Coronary artery (tissue), 2 donors: ENCODE results near the gene C2orf78.

Experiments
- DNase-seq: peaks from one replicate; pipeline ENCODE4 v3.0.0-alpha.2; 2017; ENCODE audit warnings: low spot score
- H3K27ac ChIP-seq, 2 donors: fragments of 200-600 bp; sonication (generic); one replicate each; pipeline ENCODE4 v1.5.1; 2016 to 2019
- H3K4me3 ChIP-seq: fragments of 200-600 bp; sonication (generic); 2 replicates; pipeline ENCODE4 v1.5.1; 2016; ENCODE audit warnings: mild to moderate bottlenecking, moderate library complexity
- TF ChIP-seq, protein P1 (sequence below): fragments of 200-600 bp; sonication (generic); IDR thresholded peaks from one replicate; pipeline ENCODE4 v1.5.1; 2019; ENCODE audit warnings: antibody characterized with exemption

Gene C2orf78

GRCh38 chr2:73811878-73812277, 27.9 kb downstream of the C2orf78 start:
- no peak overlapping the region for H3K4me3 ChIP-seq
- no peak for DNase-seq
- H3K27ac ChIP-seq: no peak overlapping the region
- TF ChIP-seq, protein P1, sequence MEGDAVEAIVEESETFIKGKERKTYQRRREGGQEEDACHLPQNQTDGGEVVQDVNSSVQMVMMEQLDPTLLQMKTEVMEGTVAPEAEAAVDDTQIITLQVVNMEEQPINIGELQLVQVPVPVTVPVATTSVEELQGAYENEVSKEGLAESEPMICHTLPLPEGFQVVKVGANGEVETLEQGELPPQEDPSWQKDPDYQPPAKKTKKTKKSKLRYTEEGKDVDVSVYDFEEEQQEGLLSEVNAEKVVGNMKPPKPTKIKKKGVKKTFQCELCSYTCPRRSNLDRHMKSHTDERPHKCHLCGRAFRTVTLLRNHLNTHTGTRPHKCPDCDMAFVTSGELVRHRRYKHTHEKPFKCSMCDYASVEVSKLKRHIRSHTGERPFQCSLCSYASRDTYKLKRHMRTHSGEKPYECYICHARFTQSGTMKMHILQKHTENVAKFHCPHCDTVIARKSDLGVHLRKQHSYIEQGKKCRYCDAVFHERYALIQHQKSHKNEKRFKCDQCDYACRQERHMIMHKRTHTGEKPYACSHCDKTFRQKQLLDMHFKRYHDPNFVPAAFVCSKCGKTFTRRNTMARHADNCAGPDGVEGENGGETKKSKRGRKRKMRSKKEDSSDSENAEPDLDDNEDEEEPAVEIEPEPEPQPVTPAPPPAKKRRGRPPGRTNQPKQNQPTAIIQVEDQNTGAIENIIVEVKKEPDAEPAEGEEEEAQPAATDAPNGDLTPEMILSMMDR: no peak

DNA sequence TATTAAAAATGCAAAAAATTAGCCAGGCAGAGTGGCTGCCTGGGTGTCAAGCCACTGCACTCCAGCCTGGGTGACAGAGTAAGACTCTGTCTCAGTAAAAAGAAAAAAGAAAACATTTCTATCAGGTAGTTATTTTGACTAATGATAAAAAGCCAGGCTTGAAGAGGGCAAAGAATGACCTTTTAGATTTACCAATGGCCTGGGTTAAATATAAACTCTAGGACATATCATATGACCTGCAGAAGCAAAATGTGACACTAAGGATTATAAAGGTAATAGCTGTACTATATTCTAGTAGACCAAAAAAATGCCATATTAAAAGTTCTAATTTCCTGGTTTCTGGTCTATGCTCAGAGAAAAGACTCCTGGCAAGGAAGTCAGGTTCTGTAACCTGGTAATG, 28.7 kb downstream of the C2orf78 start:
- no peak overlapping the region for H3K4me3 ChIP-seq
- TF ChIP-seq, protein P1: no peak
- H3K27ac ChIP-seq: no peak overlapping the region
- DNase-seq: no peak

DNA sequence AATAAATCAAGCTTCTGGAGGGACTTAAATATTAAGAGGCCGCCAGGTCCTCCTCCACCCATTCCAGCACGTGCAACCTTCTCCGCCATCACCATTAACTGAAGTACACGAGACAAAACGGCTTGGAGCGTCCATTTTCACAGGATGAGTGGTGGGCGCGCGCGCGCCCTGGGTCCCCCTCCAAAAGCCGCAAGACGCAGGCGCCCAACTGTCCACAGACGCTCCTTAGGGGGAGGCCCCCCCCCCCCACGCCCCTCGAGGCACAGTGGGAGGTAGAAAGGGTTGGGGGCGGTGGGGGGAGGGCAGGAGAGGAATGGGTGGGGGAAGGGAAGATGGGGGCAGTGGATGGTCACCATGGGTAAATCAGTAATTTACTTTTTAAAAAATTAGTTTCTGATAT, 34.3 kb downstream of the C2orf78 start:
- no peak overlapping the region for H3K27ac ChIP-seq
- no peak for DNase-seq
- H3K4me3 ChIP-seq: no peak overlapping the region
- TF ChIP-seq, protein P1: no peak

DNA sequence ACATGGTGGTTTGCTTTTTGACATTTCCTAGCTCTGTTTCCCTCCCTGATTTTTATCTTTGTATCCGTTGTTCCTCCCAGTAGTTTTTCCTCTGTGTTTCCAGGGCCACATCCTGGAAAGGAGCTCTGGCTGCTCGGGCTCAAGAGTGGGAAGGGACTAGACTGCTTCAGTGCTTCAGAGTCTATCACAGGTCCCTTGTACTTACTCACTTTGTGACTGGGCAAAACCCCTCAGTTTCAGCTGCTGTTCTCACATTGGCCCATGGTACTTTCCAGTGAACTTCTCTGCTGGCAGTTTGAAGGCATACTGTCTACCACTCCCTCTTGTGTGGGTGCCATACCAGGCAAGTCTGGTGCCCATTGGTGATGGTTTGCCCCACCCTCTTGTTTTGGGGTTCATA, 37.2 kb downstream of the C2orf78 start:
- DNase-seq: no peak
- H3K4me3 ChIP-seq: no peak overlapping the region
- TF ChIP-seq, protein P1: no peak
- no peak overlapping the region for H3K27ac ChIP-seq

GRCh38 chr2:73821669-73822068, 37.7 kb downstream of the C2orf78 start:
- TF ChIP-seq, protein P1: no peak
- no peak overlapping the region for H3K27ac ChIP-seq
- H3K4me3 ChIP-seq: no peak overlapping the region
- DNase-seq: no peak

DNA sequence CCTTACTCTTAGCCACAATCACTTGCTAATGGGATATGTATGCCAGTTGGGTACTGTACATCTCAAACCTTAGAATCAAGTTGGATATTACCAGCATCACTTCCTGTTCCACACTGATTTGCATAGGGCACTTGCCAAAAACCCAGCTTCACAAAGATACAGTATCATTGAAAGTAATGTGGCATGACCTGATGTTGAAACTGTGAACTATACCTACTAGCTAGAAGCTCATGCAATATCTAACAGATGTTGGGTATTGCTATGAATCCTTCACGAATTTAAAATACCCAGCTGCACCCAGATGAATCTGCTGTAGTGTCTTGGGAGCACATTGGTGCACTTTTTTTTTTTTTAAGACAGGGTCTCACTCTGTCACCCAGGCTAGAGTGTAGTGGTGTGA, 38.3 kb downstream of the C2orf78 start:
- no peak overlapping the region for H3K27ac ChIP-seq
- TF ChIP-seq, protein P1: no peak
- H3K4me3 ChIP-seq: no peak overlapping the region
- DNase-seq: no peak

DNA sequence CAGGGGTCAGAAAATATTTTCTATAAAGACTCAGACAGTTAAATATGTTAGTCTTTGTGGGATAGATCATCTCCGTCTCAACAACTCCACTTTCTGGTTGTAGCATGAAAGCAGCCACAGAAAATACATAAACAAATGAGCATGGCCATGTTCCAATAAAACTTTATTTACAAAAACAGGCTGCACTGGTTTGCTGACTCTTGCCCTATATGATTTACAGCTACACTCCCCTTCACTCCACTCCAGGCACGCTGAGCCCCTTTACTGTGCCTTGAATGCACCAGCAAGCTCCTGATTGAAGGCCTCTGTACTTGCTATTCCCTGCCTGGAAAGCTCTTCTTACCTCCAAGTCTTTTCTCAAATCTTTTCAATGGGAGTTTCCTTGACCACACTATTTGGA, 39.0 kb downstream of the C2orf78 start:
- no peak for DNase-seq
- H3K4me3 ChIP-seq: no peak overlapping the region
- TF ChIP-seq, protein P1: no peak
- H3K27ac ChIP-seq: no peak overlapping the region
